ENCODE measurements around the gene IL17RC. TPM values are rescaled to one million over a fixed set of nuclear protein-coding genes. Genes with fewer than 3 reads are reported as not detected.
A peak's percentile ranks its signal among the peaks of the same experiment; 100 is the strongest.
"Not testable (repeated sequence)": the region's sequence is repeated elsewhere in the genome, so short reads cannot be mapped to it uniquely, and the experiment has no call there.

Gene IL17RC
- total RNA-seq, 1 experiment from 2014 or later, result 17.6 TPM

DNA sequence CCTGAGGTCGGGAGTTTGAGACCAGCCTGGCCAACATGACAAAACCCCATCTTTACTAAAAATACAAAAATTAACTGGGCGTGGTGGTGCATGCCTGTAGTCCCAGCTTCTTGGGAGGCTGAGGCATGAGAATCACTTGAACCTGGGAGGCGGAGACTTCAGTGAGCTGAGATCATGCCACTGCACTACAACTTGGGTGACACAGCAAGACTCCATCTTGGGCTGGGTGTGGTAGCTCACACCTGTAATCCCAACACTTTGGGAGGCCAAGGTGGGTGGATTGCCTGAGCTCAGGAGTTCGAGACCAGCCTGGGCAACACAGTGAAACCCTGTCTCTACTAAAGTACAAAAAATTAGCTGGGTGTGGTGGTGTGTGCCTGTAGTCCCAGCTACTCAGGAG, 40.6 kb upstream of the IL17RC start:
- peaks cover 0 to 36% of the 10 kb centered on the region in 2 experiments; a peak in 2 of 4 replicates for H3K4me1 ChIP-seq (ENCODE audit: control insufficient read depth in 1 of 2, insufficient read depth in 2 of 2, low read length in 2 of 2)
- H2AFZ ChIP-seq (ENCODE audit: low read depth, low read length, poor library complexity, severe bottlenecking); H3K4me2 ChIP-seq (ENCODE audit: low read length); BruUV-seq (replicated peaks); ATAC-seq; H3K27ac ChIP-seq (ENCODE audit: low read depth, low read length); H3K79me2 ChIP-seq (ENCODE audit: insufficient read depth, low read length); H3K27me3 ChIP-seq (ENCODE audit: insufficient read depth, low read length); H3K9me3 ChIP-seq (ENCODE audit: control insufficient read depth in 1 of 2, insufficient read depth in 1 of 2, low read depth in 1 of 2, low read length in 2 of 2); CTCF ChIA-PET; H3K36me3 ChIP-seq (ENCODE audit: control insufficient read depth in 1 of 2, insufficient read depth in 2 of 2, low read length in 2 of 2); DNase-seq (ENCODE audit: low read depth, low spot score); H3K9ac ChIP-seq (ENCODE audit: low read length); H3K4me3 ChIP-seq (replicated peaks in 1 of 2; ENCODE audit: low read depth in 1 of 2, low read length in 2 of 2); H4K20me1 ChIP-seq (ENCODE audit: insufficient read depth); intact Hi-C loops (cut with micrococcal nuclease); H3K9me2 ChIP-seq (ENCODE audit: insufficient read depth): not testable (repeated sequence)
- RAD21 ChIA-PET (ENCODE audit: low non-redundant PET in 1 of 2, low total read pairs in 2 of 2, uncharacterized antibody in 2 of 2, unreplicated experiment in 2 of 2), result interaction anchor here in 1 of 2 experiments (0.7 kb wide), 1 partner anchor 12 kb away, joined by 11 read pairs; no protein-coding TSS in a partner anchor
- POLR2A ChIA-PET, result interaction anchor here (0.7 kb wide), 1 partner anchor 40 kb away, joined by 3 read pairs; no protein-coding TSS in a partner anchor

DNA sequence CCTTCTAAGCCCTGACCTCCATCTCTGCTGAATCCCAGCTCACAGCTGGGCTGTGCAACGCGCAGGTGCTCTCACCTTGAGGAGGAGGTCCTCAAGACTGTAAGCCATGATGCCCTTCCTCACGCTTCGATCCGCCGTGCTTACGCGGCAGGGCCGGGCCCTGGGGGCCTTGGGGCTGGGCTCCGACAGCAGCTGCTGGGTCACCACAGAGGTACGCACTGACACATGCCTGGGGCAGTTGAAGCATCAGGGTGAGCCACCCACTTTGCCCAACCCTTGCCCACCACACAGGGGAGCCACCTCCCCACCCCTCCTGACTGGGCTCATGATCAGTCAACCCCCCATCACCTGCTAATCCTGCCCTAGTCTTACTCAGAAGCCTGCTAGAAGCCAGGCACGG, 39.9 kb upstream of the IL17RC start:
- ChIA-PET CTCF (no interaction called here), RAD21 (ENCODE audit: low non-redundant PET in 1 of 2, low total read pairs in 2 of 2, uncharacterized antibody in 2 of 2, unreplicated experiment in 2 of 2) (no interaction called here), POLR2A (no interaction called here)
- no peak for ATAC-seq
- no peaks in the 10 kb centered on the region for H3K27me3 ChIP-seq (ENCODE audit: insufficient read depth, low read length)
- intact Hi-C loops (cut with micrococcal nuclease), result no loop called here
- no peak for TF ChIP-seq YY1 (IDR thresholded peaks at IDR 0.05; ENCODE audit: extremely low read depth, insufficient replicate concordance, low read depth, low read length)
- no peaks in the 10 kb centered on the region for H4K20me1 ChIP-seq (ENCODE audit: insufficient read depth)
- no peaks in the 10 kb centered on the region for H3K36me3 ChIP-seq (ENCODE audit: control insufficient read depth in 1 of 2, insufficient read depth in 2 of 2, low read length in 2 of 2)
- H3K79me2 ChIP-seq (ENCODE audit: insufficient read depth, low read length), result no peaks in the 10 kb centered on the region
- peaks cover 0 to 29% of the 10 kb centered on the region in 2 experiments; a peak in 2 of 4 replicates for H3K4me1 ChIP-seq (ENCODE audit: control insufficient read depth in 1 of 2, insufficient read depth in 2 of 2, low read length in 2 of 2)
- H3K27ac ChIP-seq (ENCODE audit: low read depth, low read length), result no peak overlapping the region
- H3K9ac ChIP-seq (ENCODE audit: low read length), result no peak overlapping the region
- BruUV-seq (replicated peaks), result no TSS peak
- no peak overlapping the region for H3K4me2 ChIP-seq (ENCODE audit: low read length)
- H3K4me3 ChIP-seq (replicated peaks in 1 of 2; ENCODE audit: low read depth in 1 of 2, low read length in 2 of 2), result no peak overlapping the region
- H2AFZ ChIP-seq (ENCODE audit: low read depth, low read length, poor library complexity, severe bottlenecking), result no peak overlapping the region
- no peak for DNase-seq (ENCODE audit: low read depth, low spot score)
- no peaks in the 10 kb centered on the region for H3K9me3 ChIP-seq (ENCODE audit: control insufficient read depth in 1 of 2, insufficient read depth in 1 of 2, low read depth in 1 of 2, low read length in 2 of 2)
- H3K9me2 ChIP-seq (ENCODE audit: insufficient read depth), result no peaks in the 10 kb centered on the region

DNA sequence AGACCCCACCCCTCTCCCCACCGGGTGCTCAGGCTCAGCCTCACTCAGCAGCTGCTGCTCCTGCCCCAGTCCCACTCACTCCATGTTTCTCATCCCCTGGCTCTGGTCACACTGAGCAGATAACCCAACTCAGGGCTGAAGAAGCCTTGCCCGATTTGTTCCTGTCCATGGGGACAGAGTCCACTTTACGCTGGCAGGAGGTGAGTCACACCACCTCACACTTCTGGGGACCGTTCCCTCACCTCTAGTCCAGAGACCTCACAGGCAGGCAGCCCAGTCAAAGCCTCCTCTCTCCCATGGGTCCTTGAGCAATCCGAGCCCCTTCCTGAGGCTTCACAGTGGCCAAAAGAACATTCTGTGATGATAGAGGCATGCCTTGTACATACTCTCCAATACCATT, 38.2 kb upstream of the IL17RC start:
- H3K4me3 ChIP-seq (replicated peaks in 1 of 2; ENCODE audit: low read depth in 1 of 2, low read length in 2 of 2), result no peak overlapping the region
- ChIA-PET RAD21 (ENCODE audit: low non-redundant PET in 1 of 2, low total read pairs in 2 of 2, uncharacterized antibody in 2 of 2, unreplicated experiment in 2 of 2) (no interaction called here), CTCF (no interaction called here), POLR2A (no interaction called here)
- H4K20me1 ChIP-seq (ENCODE audit: insufficient read depth), result no peaks in the 10 kb centered on the region
- H3K27ac ChIP-seq (ENCODE audit: low read depth, low read length), result no peak overlapping the region
- no peaks in the 10 kb centered on the region for H3K9me3 ChIP-seq (ENCODE audit: control insufficient read depth in 1 of 2, insufficient read depth in 1 of 2, low read depth in 1 of 2, low read length in 2 of 2)
- H3K36me3 ChIP-seq (ENCODE audit: control insufficient read depth in 1 of 2, insufficient read depth in 2 of 2, low read length in 2 of 2), result no peaks in the 10 kb centered on the region
- no peaks in the 10 kb centered on the region for H3K27me3 ChIP-seq (ENCODE audit: insufficient read depth, low read length)
- peaks cover 4 to 29% of the 10 kb centered on the region in 2 experiments for H3K4me1 ChIP-seq (ENCODE audit: control insufficient read depth in 1 of 2, insufficient read depth in 2 of 2, low read length in 2 of 2)
- TF ChIP-seq SP1 (IDR thresholded peaks at IDR 0.05; ENCODE audit: low read depth) (no peak), POLR2AphosphoS5 (IDR thresholded peaks at IDR 0.05; ENCODE audit: low read depth, low read length) (no peak), EGR1 (IDR thresholded peaks at IDR 0.05; ENCODE audit: low read depth) (no peak), EZH2 (IDR thresholded peaks at IDR 0.05) (no peak), JUND (IDR thresholded peaks at IDR 0.05) (no peak), CEBPB (IDR thresholded peaks at IDR 0.05; ENCODE audit: low read depth) (no peak), SIN3A (IDR thresholded peaks at IDR 0.05; ENCODE audit: low read depth) (no peak), ZFX (IDR thresholded peaks at IDR 0.05) (no peak)
- TF ChIP-seq, protein P1, sequence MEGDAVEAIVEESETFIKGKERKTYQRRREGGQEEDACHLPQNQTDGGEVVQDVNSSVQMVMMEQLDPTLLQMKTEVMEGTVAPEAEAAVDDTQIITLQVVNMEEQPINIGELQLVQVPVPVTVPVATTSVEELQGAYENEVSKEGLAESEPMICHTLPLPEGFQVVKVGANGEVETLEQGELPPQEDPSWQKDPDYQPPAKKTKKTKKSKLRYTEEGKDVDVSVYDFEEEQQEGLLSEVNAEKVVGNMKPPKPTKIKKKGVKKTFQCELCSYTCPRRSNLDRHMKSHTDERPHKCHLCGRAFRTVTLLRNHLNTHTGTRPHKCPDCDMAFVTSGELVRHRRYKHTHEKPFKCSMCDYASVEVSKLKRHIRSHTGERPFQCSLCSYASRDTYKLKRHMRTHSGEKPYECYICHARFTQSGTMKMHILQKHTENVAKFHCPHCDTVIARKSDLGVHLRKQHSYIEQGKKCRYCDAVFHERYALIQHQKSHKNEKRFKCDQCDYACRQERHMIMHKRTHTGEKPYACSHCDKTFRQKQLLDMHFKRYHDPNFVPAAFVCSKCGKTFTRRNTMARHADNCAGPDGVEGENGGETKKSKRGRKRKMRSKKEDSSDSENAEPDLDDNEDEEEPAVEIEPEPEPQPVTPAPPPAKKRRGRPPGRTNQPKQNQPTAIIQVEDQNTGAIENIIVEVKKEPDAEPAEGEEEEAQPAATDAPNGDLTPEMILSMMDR (IDR thresholded peaks at IDR 0.05 in 2 of 3, conservative IDR thresholded peaks at IDR 0.05 in 1 of 3; ENCODE audit: borderline replicate concordance in 1 of 3, insufficient read depth in 1 of 3, low read depth in 2 of 3, low read length in 2 of 3), result no peak
- TF ChIP-seq, protein P2, sequence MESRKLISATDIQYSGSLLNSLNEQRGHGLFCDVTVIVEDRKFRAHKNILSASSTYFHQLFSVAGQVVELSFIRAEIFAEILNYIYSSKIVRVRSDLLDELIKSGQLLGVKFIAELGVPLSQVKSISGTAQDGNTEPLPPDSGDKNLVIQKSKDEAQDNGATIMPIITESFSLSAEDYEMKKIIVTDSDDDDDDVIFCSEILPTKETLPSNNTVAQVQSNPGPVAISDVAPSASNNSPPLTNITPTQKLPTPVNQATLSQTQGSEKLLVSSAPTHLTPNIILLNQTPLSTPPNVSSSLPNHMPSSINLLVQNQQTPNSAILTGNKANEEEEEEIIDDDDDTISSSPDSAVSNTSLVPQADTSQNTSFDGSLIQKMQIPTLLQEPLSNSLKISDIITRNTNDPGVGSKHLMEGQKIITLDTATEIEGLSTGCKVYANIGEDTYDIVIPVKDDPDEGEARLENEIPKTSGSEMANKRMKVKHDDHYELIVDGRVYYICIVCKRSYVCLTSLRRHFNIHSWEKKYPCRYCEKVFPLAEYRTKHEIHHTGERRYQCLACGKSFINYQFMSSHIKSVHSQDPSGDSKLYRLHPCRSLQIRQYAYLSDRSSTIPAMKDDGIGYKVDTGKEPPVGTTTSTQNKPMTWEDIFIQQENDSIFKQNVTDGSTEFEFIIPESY (IDR thresholded peaks at IDR 0.05; ENCODE audit: extremely low read depth, insufficient replicate concordance, low read length), result no peak
- H3K9ac ChIP-seq (ENCODE audit: low read length), result no peak overlapping the region
- H3K9me2 ChIP-seq (ENCODE audit: insufficient read depth), result no peaks in the 10 kb centered on the region
- no peak for DNase-seq (ENCODE audit: low read depth, low spot score)
- H2AFZ ChIP-seq (ENCODE audit: low read depth, low read length, poor library complexity, severe bottlenecking), result no peak overlapping the region
- peak overlapping the region; percentile 10 for H3K4me2 ChIP-seq (ENCODE audit: low read length)
- H3K79me2 ChIP-seq (ENCODE audit: insufficient read depth, low read length), result no peaks in the 10 kb centered on the region
- ATAC-seq, result 0 out of 2 replicates have a peak, but pooled peaks have one; percentile 38
- intact Hi-C loops (cut with micrococcal nuclease), result no loop called here
- no TSS peak for BruUV-seq (replicated peaks)
